ENCODE measurements around the gene SFMBT2.

Gene SFMBT2

GRCh38 chr10:7425691-7426090 is 14.9 kb upstream of the SFMBT2 start:
- DNase-seq (ENCODE audit: low read depth) = no peak

- DNase-seq (ENCODE audit: low read depth) = no peak
Measured at GRCh38 chr10:7424919-7425318, 14.1 kb upstream of the SFMBT2 start.

GRCh38 chr10:7424315-7424714 is 13.5 kb upstream of the SFMBT2 start:
- no peak for DNase-seq (ENCODE audit: low read depth)

- DNase-seq (ENCODE audit: low read depth) = no peak
Measured at GRCh38 chr10:7423521-7423920, 12.7 kb upstream of the SFMBT2 start.

- no peak for DNase-seq (ENCODE audit: low read depth)
Measured at GRCh38 chr10:7421526-7421925, 10.7 kb upstream of the SFMBT2 start.

- DNase-seq (ENCODE audit: low read depth) = no peak
Measured at GRCh38 chr10:7419998-7420397, 9.2 kb upstream of the SFMBT2 start.

- DNase-seq (ENCODE audit: low read depth) = no peak
Measured at GRCh38 chr10:7417807-7418206, 7.0 kb upstream of the SFMBT2 start.

- no peak for DNase-seq (ENCODE audit: low read depth)
Measured at GRCh38 chr10:7417103-7417623, 6.3 kb upstream of the SFMBT2 start.

GRCh38 chr10:7414766-7415165 is 3.9 kb upstream of the SFMBT2 start:
- no peak for DNase-seq (ENCODE audit: low read depth)

GRCh38 chr10:7412928-7413282 is 2.1 kb upstream of the SFMBT2 start:
- DNase-seq (ENCODE audit: low read depth) = no peak

GRCh38 chr10:7412237-7412927 is 1.5 kb upstream of the SFMBT2 start:
- DNase-seq (ENCODE audit: low read depth) = no peak

GRCh38 chr10:7411671-7412128 is 866 bp upstream of the SFMBT2 start:
- DNase-seq (ENCODE audit: low read depth) = no peak

- no peak for DNase-seq (ENCODE audit: low read depth)
Measured at GRCh38 chr10:7410301-7410861, 453 bp downstream of the SFMBT2 start.

GRCh38 chr10:7409732-7410168 is 1.1 kb downstream of the SFMBT2 start:
- no peak for DNase-seq (ENCODE audit: low read depth)

- no peak for DNase-seq (ENCODE audit: low read depth)
Measured at GRCh38 chr10:7409045-7409731, 1.6 kb downstream of the SFMBT2 start.

GRCh38 chr10:7408291-7409044 is 2.4 kb downstream of the SFMBT2 start:
- DNase-seq (ENCODE audit: low read depth) = no peak

GRCh38 chr10:7407368-7408290 is 3.2 kb downstream of the SFMBT2 start:
- no peak for DNase-seq (ENCODE audit: low read depth)

GRCh38 chr10:7406712-7407333 is 4.0 kb downstream of the SFMBT2 start:
- DNase-seq (ENCODE audit: low read depth) = no peak

- DNase-seq (ENCODE audit: low read depth) = no peak
Measured at GRCh38 chr10:7405637-7406036, 5.2 kb downstream of the SFMBT2 start.

GRCh38 chr10:7403620-7404019 is 7.2 kb downstream of the SFMBT2 start:
- DNase-seq (ENCODE audit: low read depth) = no peak

- no peak for DNase-seq (ENCODE audit: low read depth)
Measured at GRCh38 chr10:7401782-7402181, 9.1 kb downstream of the SFMBT2 start.

All from HS-5 (cell line).